CD4-positive, alpha-beta T cell treated with Interleukin-21 for 1 hour (primary cell): ENCODE results near the gene IL20RB.
"Not testable (repeated sequence)": the region's sequence is repeated elsewhere in the genome, so short reads cannot be mapped to it uniquely, and the experiment has no call there.

Source experiments
- DNase-seq: peaks from one replicate; pipeline ENCODE4 v3.0.0-alpha.2; 2020

Gene IL20RB

GRCh38 chr3:136989781-136990524 is 32.2 kb downstream of the IL20RB start:
- no peak for DNase-seq

- DNase-seq: no peak
These were observed 33.0 kb downstream of the IL20RB start for GRCh38 chr3:136990826-136991225.

- DNase-seq: no peak
These were observed 34.3 kb downstream of the IL20RB start for GRCh38 chr3:136992115-136992514.

- no peak for DNase-seq
These were observed 37.2 kb downstream of the IL20RB start for GRCh38 chr3:136994772-136995516.

- DNase-seq: no peak
These were observed 37.9 kb downstream of the IL20RB start for GRCh38 chr3:136995652-136996051.

- DNase-seq: no peak
These were observed 42.3 kb downstream of the IL20RB start for GRCh38 chr3:137000039-137000438.

GRCh38 chr3:137007376-137007775 is 49.6 kb downstream of the IL20RB start:
- not testable (repeated sequence) for DNase-seq

GRCh38 chr3:137008131-137008530 is 50.3 kb downstream of the IL20RB start:
- no peak for DNase-seq

GRCh38 chr3:137008976-137009375 is 51.2 kb downstream of the IL20RB start:
- no peak for DNase-seq

- DNase-seq: no peak
These were observed 52.4 kb downstream of the IL20RB start for GRCh38 chr3:137010137-137010536.

GRCh38 chr3:137011153-137011552 is 53.4 kb downstream of the IL20RB start:
- no peak for DNase-seq

- DNase-seq: no peak
These were observed 54.3 kb downstream of the IL20RB start for GRCh38 chr3:137012097-137012501.

- peak; percentile 84 for DNase-seq
These were observed 56.3 kb downstream of the IL20RB start for GRCh38 chr3:137013951-137014688.

- not testable (repeated sequence) for DNase-seq
These were observed 59.5 kb downstream of the IL20RB start for GRCh38 chr3:137017316-137017715.

GRCh38 chr3:137020315-137020714 is 62.5 kb downstream of the IL20RB start:
- DNase-seq: no peak

- no peak for DNase-seq
These were observed 63.1 kb downstream of the IL20RB start for GRCh38 chr3:137020888-137021287.

GRCh38 chr3:137024348-137024747 is 66.6 kb downstream of the IL20RB start:
- no peak for DNase-seq

GRCh38 chr3:137026701-137027100 is 68.9 kb downstream of the IL20RB start:
- DNase-seq: no peak

- DNase-seq: peak; percentile 64
These were observed 74.8 kb downstream of the IL20RB start for GRCh38 chr3:137032465-137033120.

GRCh38 chr3:137035631-137036030 is 77.8 kb downstream of the IL20RB start:
- no peak for DNase-seq

- no peak for DNase-seq
These were observed 81.8 kb downstream of the IL20RB start for GRCh38 chr3:137039570-137039969.

- DNase-seq: no peak
These were observed 83.5 kb downstream of the IL20RB start for GRCh38 chr3:137041251-137041650.

GRCh38 chr3:137041686-137042085 is 83.9 kb downstream of the IL20RB start:
- no peak for DNase-seq
